ENCODE data around the gene ERICH6B. TPM values are rescaled to one million over a fixed set of nuclear protein-coding genes. Genes with fewer than 3 reads are reported as not detected.

The ERICH6B gene
- polyA plus RNA-seq, 1 of the 3 experiments (the other 2 are of a cell fraction), result not detected

- Histone ChIP-seq H3K4me2 (no peak overlapping the region), H3K27me3 (ENCODE audit: insufficient read depth) (no peaks in the 10 kb centered on the region), H4K20me1 (ENCODE audit: insufficient read depth) (no peaks in the 10 kb centered on the region), H3F3A (replicated peaks; ENCODE audit: insufficient read depth) (no peaks in the 10 kb centered on the region), H2AFZ (ENCODE audit: low read depth) (no peak overlapping the region), H3K36me3 (replicated peaks in 1 of 2; ENCODE audit: control insufficient read depth in 1 of 2, insufficient read depth in 2 of 2, low read length in 1 of 2) (no peaks in the 10 kb centered on the region), H3K4me3 (ENCODE audit: low read depth in 2 of 2, low read length in 1 of 2) (no peak overlapping the region), H3K79me2 (ENCODE audit: insufficient read depth) (no peaks in the 10 kb centered on the region), H3K4me1 (ENCODE audit: control insufficient read depth in 1 of 2, insufficient read depth in 2 of 2, low read depth in 1 of 2, low read length in 1 of 2) (peaks cover 0 to 2% of the 10 kb centered on the region in 2 experiments; a peak in 1 of 4 replicates), H3K9me3 (no peaks in the 10 kb centered on the region), H3K9me2 (no peaks in the 10 kb centered on the region), H3K27ac (ENCODE audit: low read depth in 2 of 2, low read length in 1 of 2) (no peak overlapping the region), H3K9ac (no peak overlapping the region)
- TF ChIP-seq EZH2phosphoT487 (IDR thresholded peaks at IDR 0.05; ENCODE audit: borderline replicate concordance, low read depth) (no peak), EP300 (IDR thresholded peaks at IDR 0.05; ENCODE audit: borderline replicate concordance in 1 of 2, low read depth in 1 of 2, low read length in 1 of 2) (no peak), IRF3 (IDR thresholded peaks at IDR 0.05; ENCODE audit: low read depth, low read length) (no peak), USF2 (IDR thresholded peaks at IDR 0.05; ENCODE audit: borderline replicate concordance, low read depth, low read length) (no peak), FOSL2 (IDR thresholded peaks at IDR 0.05; ENCODE audit: borderline replicate concordance, low read depth) (no peak), YY1 (IDR thresholded peaks at IDR 0.05; ENCODE audit: low read depth) (no peak), RCOR1 (IDR thresholded peaks at IDR 0.05; ENCODE audit: low read length) (no peak), POLR2AphosphoS5 (IDR thresholded peaks at IDR 0.05; ENCODE audit: low read depth, low read length) (no peak), NRF1 (IDR thresholded peaks at IDR 0.05; ENCODE audit: low read depth, low read length) (no peak), MAX (IDR thresholded peaks at IDR 0.05; ENCODE audit: low read depth) (no peak), TEAD4 (IDR thresholded peaks at IDR 0.05; ENCODE audit: borderline replicate concordance, insufficient read depth) (no peak), MXI1 (IDR thresholded peaks at IDR 0.05; ENCODE audit: low read depth, low read length) (no peak), GATA2 (CRISPR knock-in tag; IDR thresholded peaks at IDR 0.05) (no peak)
- CTCF ChIA-PET, result interaction anchor here (2.1 to 5.4 kb wide), 5 partner anchors 9 to 504 kb away, joined by 12 to 38 read pairs (median 20); no protein-coding TSS in a partner anchor
- no peak for DNase-seq
- POLR2A ChIA-PET, result no interaction called here
- 70% methylated on average over 4 of the region's 6 CpGs for WGBS (ENCODE audit: low lambda C conversion rate)
These were observed 6.4 kb upstream of the ERICH6B start for GRCh38 chr13:45621950-45622349.

- DNase-seq, result no peak
- 20% methylated on average over 3 of the region's 3 CpGs for WGBS (ENCODE audit: low lambda C conversion rate)
- H3K4me3 ChIP-seq (ENCODE audit: low read depth in 2 of 2, low read length in 1 of 2), result no peak overlapping the region
- no peaks in the 10 kb centered on the region for H3K9me2 ChIP-seq
- no peak overlapping the region for H2AFZ ChIP-seq (ENCODE audit: low read depth)
- no peaks in the 10 kb centered on the region for H3K79me2 ChIP-seq (ENCODE audit: insufficient read depth)
- no peak overlapping the region for H3K4me2 ChIP-seq
- no peaks in the 10 kb centered on the region for H3K4me1 ChIP-seq (ENCODE audit: control insufficient read depth in 1 of 2, insufficient read depth in 2 of 2, low read depth in 1 of 2, low read length in 1 of 2)
- H3K27me3 ChIP-seq (ENCODE audit: insufficient read depth), result no peaks in the 10 kb centered on the region
- no peaks in the 10 kb centered on the region for H3K9me3 ChIP-seq
- ChIA-PET CTCF (interaction anchor here (1.2 kb wide), 1 partner anchor 15 kb away, joined by 4 read pairs; no protein-coding TSS in a partner anchor), POLR2A (no interaction called here)
- H3F3A ChIP-seq (replicated peaks; ENCODE audit: insufficient read depth), result no peaks in the 10 kb centered on the region
- no peaks in the 10 kb centered on the region for H4K20me1 ChIP-seq (ENCODE audit: insufficient read depth)
- no peak overlapping the region for H3K9ac ChIP-seq
- H3K27ac ChIP-seq (ENCODE audit: low read depth in 2 of 2, low read length in 1 of 2), result no peak overlapping the region
- H3K36me3 ChIP-seq (replicated peaks in 1 of 2; ENCODE audit: control insufficient read depth in 1 of 2, insufficient read depth in 2 of 2, low read length in 1 of 2), result no peaks in the 10 kb centered on the region
- TF ChIP-seq RFX5 (IDR thresholded peaks at IDR 0.05; ENCODE audit: low read length) (no peak), ZBTB33 (IDR thresholded peaks at IDR 0.05; ENCODE audit: borderline replicate concordance, low read depth) (no peak), USF2 (IDR thresholded peaks at IDR 0.05; ENCODE audit: borderline replicate concordance, low read depth, low read length) (no peak), NFIC (IDR thresholded peaks at IDR 0.05; ENCODE audit: borderline replicate concordance) (no peak), FOXM1 (IDR thresholded peaks at IDR 0.05; ENCODE audit: low read depth) (no peak), MAX (IDR thresholded peaks at IDR 0.05; ENCODE audit: low read depth) (no peak), GABPA (IDR thresholded peaks at IDR 0.05; ENCODE audit: low read depth) (no peak), PBX3 (IDR thresholded peaks at IDR 0.05) (no peak), JUND (IDR thresholded peaks at IDR 0.05) (no peak), IRF3 (IDR thresholded peaks at IDR 0.05; ENCODE audit: low read depth, low read length) (no peak), MXI1 (IDR thresholded peaks at IDR 0.05; ENCODE audit: low read depth, low read length) (no peak)
These were observed 7.6 kb downstream of the ERICH6B start for GRCh38 chr13:45607931-45608330.

Measured in SK-N-SH (cell line).